ENCODE results near the gene ARMC9.

Gene ARMC9

GRCh38 chr2:231332872-231333500, 134.6 kb downstream of the ARMC9 start:
- no peak for TF ChIP-seq POLR2AphosphoS5 (IDR thresholded peaks at IDR 0.05; ENCODE audit: low read depth, low read length)
- no peak for TF ChIP-seq FOXP2 (optimal IDR thresholded peaks at IDR 0.05; ENCODE audit: borderline replicate concordance, extremely low read depth, extremely low read length, insufficient read depth)
- TF ChIP-seq TAF1 (IDR thresholded peaks at IDR 0.05; ENCODE audit: borderline replicate concordance, insufficient read depth, low read length), result no peak
- TF ChIP-seq, protein P1, sequence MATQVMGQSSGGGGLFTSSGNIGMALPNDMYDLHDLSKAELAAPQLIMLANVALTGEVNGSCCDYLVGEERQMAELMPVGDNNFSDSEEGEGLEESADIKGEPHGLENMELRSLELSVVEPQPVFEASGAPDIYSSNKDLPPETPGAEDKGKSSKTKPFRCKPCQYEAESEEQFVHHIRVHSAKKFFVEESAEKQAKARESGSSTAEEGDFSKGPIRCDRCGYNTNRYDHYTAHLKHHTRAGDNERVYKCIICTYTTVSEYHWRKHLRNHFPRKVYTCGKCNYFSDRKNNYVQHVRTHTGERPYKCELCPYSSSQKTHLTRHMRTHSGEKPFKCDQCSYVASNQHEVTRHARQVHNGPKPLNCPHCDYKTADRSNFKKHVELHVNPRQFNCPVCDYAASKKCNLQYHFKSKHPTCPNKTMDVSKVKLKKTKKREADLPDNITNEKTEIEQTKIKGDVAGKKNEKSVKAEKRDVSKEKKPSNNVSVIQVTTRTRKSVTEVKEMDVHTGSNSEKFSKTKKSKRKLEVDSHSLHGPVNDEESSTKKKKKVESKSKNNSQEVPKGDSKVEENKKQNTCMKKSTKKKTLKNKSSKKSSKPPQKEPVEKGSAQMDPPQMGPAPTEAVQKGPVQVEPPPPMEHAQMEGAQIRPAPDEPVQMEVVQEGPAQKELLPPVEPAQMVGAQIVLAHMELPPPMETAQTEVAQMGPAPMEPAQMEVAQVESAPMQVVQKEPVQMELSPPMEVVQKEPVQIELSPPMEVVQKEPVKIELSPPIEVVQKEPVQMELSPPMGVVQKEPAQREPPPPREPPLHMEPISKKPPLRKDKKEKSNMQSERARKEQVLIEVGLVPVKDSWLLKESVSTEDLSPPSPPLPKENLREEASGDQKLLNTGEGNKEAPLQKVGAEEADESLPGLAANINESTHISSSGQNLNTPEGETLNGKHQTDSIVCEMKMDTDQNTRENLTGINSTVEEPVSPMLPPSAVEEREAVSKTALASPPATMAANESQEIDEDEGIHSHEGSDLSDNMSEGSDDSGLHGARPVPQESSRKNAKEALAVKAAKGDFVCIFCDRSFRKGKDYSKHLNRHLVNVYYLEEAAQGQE (IDR thresholded peaks at IDR 0.05; ENCODE audit: insufficient read depth in 1 of 2, low read depth in 2 of 2, low read length in 2 of 2), result no peak
- TF ChIP-seq SIN3A (IDR thresholded peaks at IDR 0.05; ENCODE audit: borderline replicate concordance, insufficient read depth, low read length), result no peak

DNA sequence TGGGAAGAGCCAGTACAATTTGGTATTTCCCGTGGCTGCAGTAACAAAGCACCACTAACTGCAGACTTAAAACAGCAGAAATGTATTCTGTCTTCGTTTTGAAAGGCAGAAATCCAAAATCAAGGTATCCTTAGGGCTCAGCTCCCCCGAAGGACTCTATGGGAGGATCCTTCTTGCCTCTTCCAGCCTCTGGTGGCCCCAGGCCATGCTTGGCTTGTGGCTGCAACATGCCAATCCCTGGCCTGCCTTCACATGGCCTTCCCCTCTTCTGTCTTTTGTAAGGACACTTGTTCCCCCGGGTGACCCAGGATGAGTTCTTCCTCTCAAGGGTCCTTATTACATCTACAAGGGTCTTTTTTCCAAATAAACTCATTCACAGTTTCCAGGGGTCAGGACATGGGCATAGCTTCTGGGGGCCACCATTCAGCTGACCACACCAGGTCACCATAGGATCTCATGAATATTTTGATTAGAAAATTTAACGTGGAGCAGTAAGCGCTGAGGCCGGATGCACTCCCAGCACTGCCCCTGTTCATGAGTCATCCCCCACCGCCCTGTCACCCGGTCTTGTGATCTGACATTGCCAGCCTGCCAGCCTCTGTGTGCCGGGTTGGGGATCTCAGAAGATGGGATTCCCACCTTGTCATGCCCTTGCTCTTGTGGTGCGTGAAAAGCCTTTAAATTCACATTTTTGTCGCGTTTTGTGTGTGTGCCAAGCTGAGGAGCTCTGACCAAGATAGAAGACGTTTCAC, 135.9 kb downstream of the ARMC9 start:
- TF ChIP-seq POLR2AphosphoS5 (IDR thresholded peaks at IDR 0.05; ENCODE audit: low read depth, low read length), result no peak
- no peak for TF ChIP-seq SIN3A (IDR thresholded peaks at IDR 0.05; ENCODE audit: borderline replicate concordance, insufficient read depth, low read length)
- no peak for TF ChIP-seq TAF1 (IDR thresholded peaks at IDR 0.05; ENCODE audit: borderline replicate concordance, insufficient read depth, low read length)
- TF ChIP-seq, protein P1 (IDR thresholded peaks at IDR 0.05; ENCODE audit: insufficient read depth in 1 of 2, low read depth in 2 of 2, low read length in 2 of 2), result no peak
- no peak for TF ChIP-seq FOXP2 (optimal IDR thresholded peaks at IDR 0.05; ENCODE audit: borderline replicate concordance, extremely low read depth, extremely low read length, insufficient read depth)

- TF ChIP-seq, protein P1 (IDR thresholded peaks at IDR 0.05; ENCODE audit: insufficient read depth in 1 of 2, low read depth in 2 of 2, low read length in 2 of 2), result no peak
- TF ChIP-seq FOXP2 (optimal IDR thresholded peaks at IDR 0.05; ENCODE audit: borderline replicate concordance, extremely low read depth, extremely low read length, insufficient read depth) (no peak), POLR2AphosphoS5 (IDR thresholded peaks at IDR 0.05; ENCODE audit: low read depth, low read length) (no peak), TAF1 (IDR thresholded peaks at IDR 0.05; ENCODE audit: borderline replicate concordance, insufficient read depth, low read length) (no peak), SIN3A (IDR thresholded peaks at IDR 0.05; ENCODE audit: borderline replicate concordance, insufficient read depth, low read length) (no peak)
Measured at GRCh38 chr2:231334981-231335380, 136.6 kb downstream of the ARMC9 start.

DNA sequence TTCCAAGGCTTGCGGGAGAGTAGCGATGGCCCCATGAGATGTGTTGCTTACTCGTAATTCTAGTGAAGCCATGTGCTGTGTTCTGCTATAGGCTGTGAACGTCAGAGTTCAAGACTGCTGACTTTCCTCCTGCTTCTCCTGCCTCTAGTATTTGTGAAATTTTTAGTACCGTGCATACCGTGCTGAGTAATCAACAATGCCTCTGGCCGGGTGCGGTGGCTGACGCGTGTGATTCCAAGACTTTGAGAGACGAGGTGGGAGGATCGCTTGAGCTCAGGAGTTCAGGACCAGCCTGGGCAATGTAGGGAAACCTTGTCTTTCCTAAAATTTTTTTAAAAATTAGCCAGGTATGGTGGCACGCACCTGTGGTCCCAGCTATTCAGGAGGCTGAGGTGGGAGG, 137.2 kb downstream of the ARMC9 start:
- TF ChIP-seq POLR2AphosphoS5 (IDR thresholded peaks at IDR 0.05; ENCODE audit: low read depth, low read length) (no peak), SIN3A (IDR thresholded peaks at IDR 0.05; ENCODE audit: borderline replicate concordance, insufficient read depth, low read length) (no peak), TAF1 (IDR thresholded peaks at IDR 0.05; ENCODE audit: borderline replicate concordance, insufficient read depth, low read length) (no peak), FOXP2 (optimal IDR thresholded peaks at IDR 0.05; ENCODE audit: borderline replicate concordance, extremely low read depth, extremely low read length, insufficient read depth) (no peak)
- TF ChIP-seq, protein P1 (IDR thresholded peaks at IDR 0.05; ENCODE audit: insufficient read depth in 1 of 2, low read depth in 2 of 2, low read length in 2 of 2), result no peak

Measured in PFSK-1 (cell line).